H1 (cell line): ENCODE measurements around the gene NOMO2. TPM values are rescaled to one million over a fixed set of nuclear protein-coding genes. Genes with fewer than 3 reads are reported as not detected.
"Not testable (repeated sequence)": the region's sequence is repeated elsewhere in the genome, so short reads cannot be mapped to it uniquely, and the experiment has no call there.

Experiments
- CTCF ChIA-PET: fragments of 300-600 bp; sonication (Branson Sonifier 250); formaldehyde crosslinking; loops from one replicate; lab custom pipeline; 2021; ENCODE audit not compliant: partially characterized antibody; lab: Charles Lee
- POLR2A ChIA-PET: fragments of 300-600 bp; sonication (Branson Sonifier 250); formaldehyde crosslinking; loops from one replicate; lab custom pipeline; 2021; ENCODE audit warnings: inconsistent platforms; ENCODE audit not compliant: partially characterized antibody; lab: Charles Lee
- DNase-seq, 2 experiments: peaks; one replicate each; pipeline versions ENCODE4 v3.0.0 to v3.0.0-alpha.2; 2010 to 2022; ENCODE audit warnings: low spot score in 2 of 2, low read depth in 1 of 2, mixed read lengths in 1 of 2
- FAIRE-seq: peaks from 2 replicates; lab custom pipeline; 2011; peaks lifted over from hg19 to GRCh38; lab: Jason Lieb, UNC
- H2AFZ ChIP-seq: 2 replicates; pipeline ENCODE4 v1.8.1; 2012; ENCODE audit warnings: low read length, inconsistent platforms
- H2AK5ac ChIP-seq: 2 replicates; pipeline ENCODE4 v1.6.1; 2013; ENCODE audit warnings: low read depth, low read length
- H2BK120ac ChIP-seq: replicated peaks from 2 replicates; pipeline ENCODE3; 2013; ENCODE audit warnings: low read depth, low read length, inconsistent platforms
- H2BK12ac ChIP-seq: 2 replicates; pipeline ENCODE4 v1.6.1; 2013; ENCODE audit warnings: low read depth, low read length
- H2BK15ac ChIP-seq: 2 replicates; pipeline ENCODE4 v1.6.1; 2013; ENCODE audit warnings: low read length
- H2BK20ac ChIP-seq: 2 replicates; pipeline ENCODE4 v1.6.1; 2013; ENCODE audit warnings: low read length
- H2BK5ac ChIP-seq: 2 replicates; pipeline ENCODE4 v1.6.1; 2013; ENCODE audit warnings: low read depth, low read length
- H3K14ac ChIP-seq: 2 replicates; pipeline ENCODE4 v1.6.1; 2013; ENCODE audit warnings: inconsistent platforms; ENCODE audit not compliant: insufficient read length
- H3K18ac ChIP-seq: 2 replicates; pipeline ENCODE4 v1.6.1; 2013; ENCODE audit warnings: low read length; ENCODE audit errors: extremely low read depth
- H3K23ac ChIP-seq: 2 replicates; pipeline ENCODE4 v1.6.1; 2013; ENCODE audit warnings: inconsistent platforms; ENCODE audit not compliant: insufficient read length
- H3K23me2 ChIP-seq: 2 replicates; pipeline ENCODE4 v1.6.1; 2013; ENCODE audit warnings: low read depth, low read length
- H3K27ac ChIP-seq: 2 replicates; pipeline ENCODE4 v1.6.1; 2011; ENCODE audit warnings: low read depth, low read length, inconsistent platforms
- H3K27me3 ChIP-seq, 4 experiments: replicated peaks in 1 of 4; 1 replicate in 1 of 4; 2 replicates in 3 of 4; pipeline versions ENCODE4 v1.6.1 to v1.8.1; 2011 to 2013; ENCODE audit warnings: low read length in 3 of 4, mild to moderate bottlenecking in 3 of 4, inconsistent platforms in 2 of 4, mixed read lengths in 2 of 4, moderate library complexity in 1 of 4; ENCODE audit not compliant: control insufficient read depth in 3 of 4, insufficient read depth in 3 of 4; ENCODE audit errors: extremely low read depth in 1 of 4
- H3K36me3 ChIP-seq, 4 experiments: 2 replicates each; pipeline versions ENCODE4 v1.6.1 to v1.8.1; 2011 to 2013; ENCODE audit warnings: mild to moderate bottlenecking in 4 of 4, low read length in 3 of 4, moderate library complexity in 2 of 4, control low read depth in 1 of 4, inconsistent platforms in 1 of 4; ENCODE audit not compliant: insufficient read depth in 4 of 4, control insufficient read depth in 2 of 4
- H3K4ac ChIP-seq: replicated peaks from 2 replicates; pipeline ENCODE3; 2013; ENCODE audit warnings: low read length, low read depth, mixed read lengths, inconsistent platforms; ENCODE audit not compliant: insufficient read length
- H3K4me1 ChIP-seq, 4 experiments: replicated peaks in 1 of 4; 1 replicate in 1 of 4; 2 replicates in 3 of 4; pipeline versions ENCODE4 v1.6.1 to v1.8.1; 2011 to 2013; ENCODE audit warnings: low read length in 3 of 4, inconsistent platforms in 2 of 4, mixed read lengths in 1 of 4; ENCODE audit not compliant: insufficient read depth in 4 of 4, control insufficient read depth in 3 of 4
- H3K4me2 ChIP-seq, 2 experiments: 2 replicates each; pipeline versions ENCODE4 v1.6.1 to v1.8.1; 2011 to 2013; ENCODE audit warnings: low read depth in 2 of 2, low read length in 2 of 2, control low read depth in 1 of 2, inconsistent platforms in 1 of 2, mild to moderate bottlenecking in 1 of 2; ENCODE audit not compliant: insufficient read depth in 1 of 2
- H3K4me3 ChIP-seq, 4 experiments: fragments of 200-600, 300-600 bp in 1 of 4; sonication (generic), shearing (Covaris generic), sonication (Bioruptor Twin) in 1 of 4; 2 replicates each; pipeline versions ENCODE4 v1.5.1 to v1.8.1; 2011 to 2016; ENCODE audit warnings: low read length in 4 of 4, low read depth in 3 of 4, control low read depth in 2 of 4, inconsistent platforms in 2 of 4, mild to moderate bottlenecking in 2 of 4, mixed read lengths in 1 of 4, moderate library complexity in 1 of 4; ENCODE audit not compliant: insufficient read depth in 2 of 4; ENCODE audit errors: extremely low read depth in 1 of 4
- H3K56ac ChIP-seq: replicated peaks from 2 replicates; pipeline ENCODE3; 2013; ENCODE audit warnings: low read depth, mild to moderate bottlenecking, mixed read lengths, low read length, inconsistent platforms; ENCODE audit not compliant: insufficient read length
- H3K79me1 ChIP-seq: 2 replicates; pipeline ENCODE4 v1.6.1; 2013; ENCODE audit warnings: low read depth, low read length, control low read depth
- H3K79me2 ChIP-seq, 2 experiments: 2 replicates each; pipeline versions ENCODE4 v1.6.1 to v1.8.1; 2012 to 2013; ENCODE audit warnings: low read length in 2 of 2, mild to moderate bottlenecking in 2 of 2, inconsistent platforms in 1 of 2; ENCODE audit not compliant: insufficient read depth in 2 of 2, control insufficient read depth in 1 of 2
- H3K9ac ChIP-seq, 4 experiments: replicated peaks in 1 of 4; 1 replicate in 1 of 4; 2 replicates in 3 of 4; pipeline versions ENCODE4 v1.6.1 to v1.8.1; 2011 to 2013; ENCODE audit warnings: low read depth in 3 of 4, low read length in 3 of 4, control low read depth in 2 of 4, mild to moderate bottlenecking in 2 of 4, moderate library complexity in 2 of 4, inconsistent platforms in 1 of 4; ENCODE audit errors: extremely low read depth in 1 of 4
- H3K9me3 ChIP-seq, 2 experiments: 2 replicates each; pipeline versions ENCODE4 v1.6.1 to v1.8.1; 2012 to 2013; ENCODE audit warnings: mild to moderate bottlenecking in 2 of 2, moderate library complexity in 2 of 2, control low read depth in 1 of 2, inconsistent platforms in 1 of 2, low read depth in 1 of 2, low read length in 1 of 2, mixed read lengths in 1 of 2; ENCODE audit not compliant: insufficient read depth in 2 of 2
- H4K20me1 ChIP-seq, 2 experiments: replicated peaks in 1 of 2; 2 replicates each; pipeline versions ENCODE3 to v1.8.1; 2011 to 2013; ENCODE audit warnings: inconsistent platforms in 2 of 2, low read length in 2 of 2, mild to moderate bottlenecking in 1 of 2; ENCODE audit not compliant: insufficient read depth in 2 of 2, control insufficient read depth in 1 of 2
- H4K5ac ChIP-seq: 2 replicates; pipeline ENCODE4 v1.6.1; 2013; ENCODE audit warnings: low read length, low read depth, mixed read lengths, inconsistent platforms; ENCODE audit not compliant: insufficient read length
- H4K8ac ChIP-seq: 2 replicates; pipeline ENCODE4 v1.8.0; 2013; ENCODE audit warnings: mild to moderate bottlenecking, moderate library complexity, low read length, inconsistent platforms; ENCODE audit not compliant: insufficient read depth; ENCODE audit errors: extremely low read depth
- H4K91ac ChIP-seq: replicated peaks from 2 replicates; pipeline ENCODE3; 2013; ENCODE audit warnings: low read length, mixed read lengths, inconsistent platforms; ENCODE audit not compliant: insufficient read length
- WGBS, 2 experiments: shearing (Covaris generic) in 1 of 2; methylation state at CpG; one replicate each; pipeline versions ENCODE4 v1.1.6 to v1.1.7; 2013 to 2015; ENCODE audit warnings: low lambda C conversion rate in 2 of 2, mixed read lengths in 2 of 2, inconsistent platforms in 1 of 2, low coverage in 1 of 2, missing lambda C conversion rate in 1 of 2; ENCODE audit not compliant: insufficient replicate concordance in 2 of 2, insufficient coverage in 1 of 2, insufficient read length in 1 of 2; ENCODE audit errors: extremely low coverage in 1 of 2, missing lambda C conversion rate in 1 of 2; 5-methylcytosine and 5-hydroxymethylcytosine counted together
- long read RNA-seq, 2 experiments: library from RNA in 1 of 2; library from capped mRNA in 1 of 2; stranded (forward); transcript quantifications; one replicate each; pipeline ENCODE4 v2.0.0, GENCODE V29; 2021; ENCODE audit warnings: inconsistent platforms in 1 of 2
- polyA minus RNA-seq, 3 experiments: library from RNA; depleted of rRNA, polyadenylated mRNA; stranded (reverse); fragments of >200 nt; gene quantifications; 1 replicate in 2 of 3; 2 replicates in 1 of 3; pipeline ENCODE4 v1.2.3, GENCODE V29; 2011
- polyA plus RNA-seq, 7 experiments: library from polyadenylated mRNA; depleted of rRNA in 3 of 7; stranded (reverse) in 5 of 7; unstranded in 2 of 7; fragments of >200 nt in 5 of 7; fragments of 200-250 nt in 2 of 7; gene quantifications; 1 replicate in 5 of 7; 2 replicates in 1 of 7; 4 replicates in 1 of 7; pipeline versions ENCODE4 v1.2.1 to v1.2.3, GENCODE V29; 2011 to 2013; ENCODE audit warnings: missing spikeins in 2 of 7, mixed read lengths in 2 of 7
- total RNA-seq: library from RNA; stranded (reverse); fragmentation: NEBNext Ultra II Directional; extraction: Animal tissue kit (Norgen Biotek cat#: 25700); gene quantifications from 2 replicates; pipeline ENCODE4 v1.2.1, GENCODE V29; 2021

The NOMO2 gene
- total RNA-seq: 137 and 146 TPM in 2 replicates
- polyA plus RNA-seq (2011; rRNA removed): 109 and 116 TPM in 2 replicates
- polyA plus RNA-seq (2011; cell fraction: cytosol; rRNA removed): 101 TPM
- 152 TPM for polyA plus RNA-seq (2011; cell fraction: nucleus; rRNA removed)
- polyA plus RNA-seq (2012, experiment 1 of 2): 123 to 143 TPM (median 138 TPM) in 4 replicates
- polyA plus RNA-seq (2012, experiment 2 of 2): 83.2 TPM
- polyA plus RNA-seq (2013, experiment 1 of 2): 217 TPM
- 189 TPM for polyA plus RNA-seq (2013, experiment 2 of 2)
- 129 and 199 TPM in 2 replicates for polyA minus RNA-seq (2011; rRNA and poly(A)+ RNA removed)
- polyA minus RNA-seq (2011; cell fraction: cytosol; rRNA and poly(A)+ RNA removed): 94.4 TPM
- polyA minus RNA-seq (2011; cell fraction: nucleus; rRNA and poly(A)+ RNA removed): 62.1 TPM
- long read RNA-seq, experiment 1, full-length matches to known transcripts: 16 of 89 reads
- long read RNA-seq, experiment 1, partial matches to known transcripts: 68 of 89 reads
- long read RNA-seq, experiment 1, other reads (novel, unspliced or antisense): 5 of 89 reads
- long read RNA-seq, experiment 2, partial matches to known transcripts: 5 of 7 reads
- long read RNA-seq, experiment 2, other reads (novel, unspliced or antisense): 2 of 7 reads

DNA sequence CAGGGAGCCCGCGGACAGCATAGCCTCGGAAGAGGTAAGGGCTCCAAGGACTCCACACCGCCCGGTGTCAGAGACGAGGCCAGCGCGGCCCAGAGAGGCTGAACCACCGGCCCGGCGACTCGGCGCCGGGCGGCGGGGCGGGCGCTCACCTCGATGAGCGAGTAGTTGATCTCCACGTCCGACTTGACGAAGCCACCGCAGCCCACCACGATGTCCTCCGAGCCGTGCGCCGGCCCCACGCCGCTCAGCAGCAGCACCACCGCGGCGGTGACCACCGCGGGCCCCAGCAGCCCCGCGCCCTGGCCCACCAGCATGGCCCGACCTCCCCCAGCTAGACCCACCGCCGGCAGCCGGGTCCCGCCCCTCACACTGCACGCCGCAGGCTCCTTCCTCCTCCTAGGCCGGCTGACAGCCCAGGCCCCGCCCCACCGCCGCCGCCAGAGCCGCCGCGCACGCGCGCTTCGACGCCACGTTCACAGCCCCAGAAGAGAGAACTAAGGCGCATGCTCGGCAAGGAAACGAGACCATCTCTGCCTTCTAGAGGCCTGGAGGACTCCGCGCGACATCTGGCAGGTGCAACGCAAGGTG is at the start of gene NOMO2:
Gene NOMO2 (minus strand): TSS at position 371 of the 588 bp plus-strand sequence. CDS start 57 bp downstream, at position 314.
- H2BK120ac ChIP-seq, FAIRE-seq, H3K23me2 ChIP-seq, H3K18ac ChIP-seq, H3K36me3 ChIP-seq, H3K9me3 ChIP-seq, CTCF ChIA-PET, H4K5ac ChIP-seq, H3K56ac ChIP-seq, H3K27me3 ChIP-seq, POLR2A ChIA-PET, H3K4me1 ChIP-seq, H2AK5ac ChIP-seq, H2BK20ac ChIP-seq, H4K91ac ChIP-seq, H2BK5ac ChIP-seq, H2BK12ac ChIP-seq, H4K8ac ChIP-seq, H3K14ac ChIP-seq, H3K79me2 ChIP-seq, H3K4ac ChIP-seq, H2BK15ac ChIP-seq, H3K27ac ChIP-seq, H3K9ac ChIP-seq, H3K79me1 ChIP-seq, H3K23ac ChIP-seq, H4K20me1 ChIP-seq, H2AFZ ChIP-seq: not testable (repeated sequence)
- WGBS, 2 experiments: 0% methylated on average over 34 of the region's 66 CpGs; no CpG with 5 or more reads in 1 of the 2 experiments
- DNase-seq: peak in 1 of 2 experiments; percentile 93
- Histone ChIP-seq H3K4me3 (peak within 1 kb of the TSS; percentile 34 to 55 (median 42); a peak in 7 of 8 replicates), H3K4me2 (peak within 1 kb of the TSS in 1 of 2 experiments; percentile 41; a peak in 2 of 4 replicates)
